ENCODE data around the gene CPNE5. TPM values are rescaled to one million over a fixed set of nuclear protein-coding genes. Genes with fewer than 3 reads are reported as not detected.

CPNE5 gene
- total RNA-seq, 1 donor from 2014 or later = 0.58 TPM

GRCh38 chr6:36754582-36755434 lies 84.4 kb downstream of the CPNE5 start:
- TF ChIP-seq CTCF (conservative IDR thresholded peaks at IDR 0.05; ENCODE audit: low read depth, low read length) = no peak
- H3K4me3 ChIP-seq (ENCODE audit: low read depth, low read length) = no peak overlapping the region
- no peak for DNase-seq (ENCODE audit: low read depth)

- DNase-seq (ENCODE audit: low read depth) = no peak
- no peak overlapping the region for H3K4me3 ChIP-seq (ENCODE audit: low read depth, low read length)
- TF ChIP-seq CTCF (conservative IDR thresholded peaks at IDR 0.05; ENCODE audit: low read depth, low read length) = no peak
Observed at GRCh38 chr6:36753671-36754405, 85.4 kb downstream of the CPNE5 start.

- TF ChIP-seq CTCF (conservative IDR thresholded peaks at IDR 0.05; ENCODE audit: low read depth, low read length) = no peak
- DNase-seq (ENCODE audit: low read depth) = no peak
- H3K4me3 ChIP-seq (ENCODE audit: low read depth, low read length) = no peak overlapping the region
Observed at GRCh38 chr6:36752886-36753506, 86.2 kb downstream of the CPNE5 start.

- DNase-seq (ENCODE audit: low read depth) = no peak
- H3K4me3 ChIP-seq (ENCODE audit: low read depth, low read length) = no peak overlapping the region
- no peak for TF ChIP-seq CTCF (conservative IDR thresholded peaks at IDR 0.05; ENCODE audit: low read depth, low read length)
Observed at GRCh38 chr6:36752187-36752885, 86.9 kb downstream of the CPNE5 start.

GRCh38 chr6:36751833-36752186 lies 87.4 kb downstream of the CPNE5 start:
- no peak overlapping the region for H3K4me3 ChIP-seq (ENCODE audit: low read depth, low read length)
- no peak for DNase-seq (ENCODE audit: low read depth)
- TF ChIP-seq CTCF (conservative IDR thresholded peaks at IDR 0.05; ENCODE audit: low read depth, low read length) = no peak

GRCh38 chr6:36751091-36751490 lies 88.2 kb downstream of the CPNE5 start:
- no peak for DNase-seq (ENCODE audit: low read depth)
- no peak for TF ChIP-seq CTCF (conservative IDR thresholded peaks at IDR 0.05; ENCODE audit: low read depth, low read length)
- no peak overlapping the region for H3K4me3 ChIP-seq (ENCODE audit: low read depth, low read length)

All from epithelial cell of proximal tubule (primary cell).